GM12892 (cell line): ENCODE data around the gene C4A.
"Not testable (repeated sequence)": the region's sequence is repeated elsewhere in the genome, so short reads cannot be mapped to it uniquely, and the experiment has no call there.

ENCODE experiments used
- DNase-seq: peaks from one replicate; pipeline ENCODE4 v3.0.0; 2011; ENCODE audit not compliant: insufficient read length
- FAIRE-seq: peaks from 2 replicates; lab custom pipeline; 2011; peaks lifted over from hg19 to GRCh38; lab: Jason Lieb, UNC
- POLR2A ChIP-seq: IDR thresholded peaks from 2 replicates; pipeline ENCODE4 v1.6.1; 2011; ENCODE audit warnings: low read depth, low read length, control low read depth
- POLR2AphosphoS5 ChIP-seq: IDR thresholded peaks from 2 replicates; pipeline ENCODE4 v1.6.1; 2011; ENCODE audit warnings: low read depth, low read length, control low read depth
- TAF1 ChIP-seq: IDR thresholded peaks from 2 replicates; pipeline ENCODE4 v1.6.1; 2011; ENCODE audit warnings: low read depth, mild to moderate bottlenecking, control low read depth, low read length, borderline replicate concordance

Gene C4A

DNA sequence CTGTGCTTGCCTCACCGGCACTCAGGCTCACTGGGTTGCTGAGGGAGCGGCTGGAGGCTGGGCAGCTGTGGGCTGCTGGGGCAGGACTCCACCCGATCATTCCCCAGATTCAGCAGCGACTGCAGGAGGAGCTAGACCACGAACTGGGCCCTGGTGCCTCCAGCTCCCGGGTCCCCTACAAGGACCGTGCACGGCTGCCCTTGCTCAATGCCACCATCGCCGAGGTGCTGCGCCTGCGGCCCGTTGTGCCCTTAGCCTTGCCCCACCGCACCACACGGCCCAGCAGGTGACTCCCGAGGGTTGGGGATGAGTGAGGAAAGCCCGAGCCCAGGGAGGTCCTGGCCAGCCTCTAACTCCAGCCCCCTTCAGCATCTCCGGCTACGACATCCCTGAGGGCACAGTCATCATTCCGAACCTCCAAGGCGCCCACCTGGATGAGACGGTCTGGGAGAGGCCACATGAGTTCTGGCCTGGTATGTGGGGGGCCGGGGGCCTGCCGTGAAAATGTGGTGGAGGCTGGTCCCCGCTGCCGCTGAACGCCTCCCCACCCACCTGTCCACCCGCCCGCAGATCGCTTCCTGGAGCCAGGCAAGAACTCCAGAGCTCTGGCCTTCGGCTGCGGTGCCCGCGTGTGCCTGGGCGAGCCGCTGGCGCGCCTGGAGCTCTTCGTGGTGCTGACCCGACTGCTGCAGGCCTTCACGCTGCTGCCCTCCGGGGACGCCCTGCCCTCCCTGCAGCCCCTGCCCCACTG lies 58.6 kb downstream of the C4A start:
- not testable (repeated sequence) for FAIRE-seq, DNase-seq

DNA sequence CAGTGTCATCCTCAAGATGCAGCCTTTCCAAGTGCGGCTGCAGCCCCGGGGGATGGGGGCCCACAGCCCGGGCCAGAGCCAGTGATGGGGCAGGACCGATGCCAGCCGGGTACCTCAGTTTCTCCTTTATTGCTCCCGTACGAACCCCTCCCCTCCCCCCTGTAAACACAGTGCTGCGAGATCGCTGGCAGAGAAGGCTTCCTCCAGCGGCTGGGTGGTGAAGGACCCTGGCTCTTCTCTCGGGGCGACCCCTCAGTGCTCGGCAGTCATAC lies 59.1 kb downstream of the C4A start:
- FAIRE-seq, DNase-seq: not testable (repeated sequence)

DNA sequence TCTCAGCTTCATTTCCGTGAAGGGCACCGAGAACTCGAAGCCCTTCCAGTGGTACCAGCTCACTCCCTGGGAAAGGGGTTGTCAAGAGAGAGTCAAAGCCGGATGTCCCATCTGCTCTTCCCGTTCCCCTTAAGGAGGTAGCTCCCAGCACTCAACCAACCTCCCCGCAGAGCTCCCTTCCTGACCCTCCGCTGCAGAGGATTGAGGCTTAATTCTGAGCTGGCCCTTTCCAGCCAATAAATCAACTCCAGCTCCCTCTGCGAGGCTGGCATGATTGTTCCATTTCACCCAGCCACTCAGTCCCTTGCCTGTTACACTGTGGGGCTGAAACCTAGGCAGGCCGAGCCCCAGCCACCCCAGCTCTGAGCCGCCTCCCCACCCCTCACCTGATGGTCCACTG lies 59.5 kb downstream of the C4A start:
- not testable (repeated sequence) for DNase-seq, FAIRE-seq

DNA sequence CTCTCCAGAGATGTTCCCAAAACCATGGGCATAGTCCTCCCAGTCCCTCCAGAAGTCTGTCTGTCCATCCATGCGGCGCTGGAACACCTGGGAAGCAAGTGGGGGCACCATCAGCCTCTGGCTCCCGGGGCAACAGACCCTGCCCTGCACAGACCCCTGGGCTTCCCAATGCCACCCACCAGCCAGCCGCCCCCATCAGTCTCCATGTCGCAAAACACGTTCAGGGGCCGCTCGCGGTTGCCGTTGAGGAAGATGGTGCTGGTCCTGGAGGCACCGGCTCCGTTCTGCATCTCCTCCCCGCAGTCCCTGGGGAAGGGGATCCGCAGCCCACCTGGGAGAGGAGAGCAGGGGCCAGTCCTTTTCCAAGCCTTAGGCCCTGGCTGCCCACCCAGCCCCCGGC lies 60.4 kb downstream of the C4A start:
- FAIRE-seq, DNase-seq: not testable (repeated sequence)

DNA sequence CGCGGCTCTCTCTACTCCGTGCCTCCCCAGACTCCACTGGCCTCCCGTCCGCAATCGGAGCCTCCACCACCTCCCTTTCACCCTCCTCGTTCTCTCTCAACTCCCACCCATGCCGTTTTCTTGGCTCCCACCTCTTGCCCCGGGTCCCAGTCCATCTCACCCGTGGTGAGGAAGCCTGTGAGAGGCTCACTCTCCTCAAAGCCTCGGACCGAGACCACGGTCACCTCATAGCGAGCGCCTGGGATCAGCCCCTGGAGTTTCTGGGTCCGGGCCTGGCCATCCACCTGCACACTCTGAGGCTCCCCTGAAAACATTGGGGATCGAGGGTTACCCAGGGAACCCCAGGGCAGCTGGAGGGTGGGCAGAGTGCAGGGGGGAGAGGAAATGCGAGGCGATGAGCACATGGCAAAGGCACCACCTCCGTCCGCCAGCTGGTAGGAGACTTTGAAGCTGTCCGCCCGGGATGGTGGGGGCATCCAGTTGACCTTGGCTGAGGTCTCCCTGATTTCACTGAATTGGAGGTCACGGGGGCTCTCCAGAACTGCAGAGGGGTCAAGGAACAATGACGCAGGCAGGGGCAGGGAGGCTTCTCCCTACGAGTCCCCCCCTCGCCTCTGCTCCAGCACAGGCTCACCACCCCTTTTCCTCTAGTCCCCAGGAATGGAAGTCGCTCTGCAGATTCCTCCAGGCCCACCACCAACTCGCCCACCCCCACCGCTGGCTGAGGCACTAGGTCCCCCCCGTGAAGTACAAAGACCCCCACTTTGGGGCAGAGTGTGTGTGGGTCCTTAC lies 61.9 kb downstream of the C4A start:
- not testable (repeated sequence) for FAIRE-seq

DNA sequence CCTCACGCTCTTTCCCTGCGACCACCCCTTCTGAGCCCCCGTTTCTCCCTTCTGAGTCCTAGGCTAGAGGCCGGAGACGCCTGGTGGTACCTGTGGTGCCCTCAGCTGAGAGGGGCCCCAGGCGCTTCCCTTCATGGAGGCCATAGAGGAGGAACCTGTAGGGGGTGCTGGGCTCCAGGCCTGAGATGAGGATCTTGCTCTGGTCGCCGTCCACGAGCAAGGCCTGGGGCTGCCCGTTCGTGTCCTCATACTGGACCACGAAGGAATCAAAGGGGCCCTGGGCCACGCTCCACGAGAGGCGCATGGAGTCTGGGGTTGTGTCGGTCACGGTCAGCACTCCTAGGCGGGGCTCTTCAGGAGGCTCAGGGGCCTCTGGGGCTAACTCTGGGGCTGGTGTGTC lies 63.1 kb downstream of the C4A start:
- FAIRE-seq, DNase-seq: not testable (repeated sequence)

More for the DNA sequence above, 61.9 kb downstream of the C4A start:
- not testable (repeated sequence) for DNase-seq

DNA sequence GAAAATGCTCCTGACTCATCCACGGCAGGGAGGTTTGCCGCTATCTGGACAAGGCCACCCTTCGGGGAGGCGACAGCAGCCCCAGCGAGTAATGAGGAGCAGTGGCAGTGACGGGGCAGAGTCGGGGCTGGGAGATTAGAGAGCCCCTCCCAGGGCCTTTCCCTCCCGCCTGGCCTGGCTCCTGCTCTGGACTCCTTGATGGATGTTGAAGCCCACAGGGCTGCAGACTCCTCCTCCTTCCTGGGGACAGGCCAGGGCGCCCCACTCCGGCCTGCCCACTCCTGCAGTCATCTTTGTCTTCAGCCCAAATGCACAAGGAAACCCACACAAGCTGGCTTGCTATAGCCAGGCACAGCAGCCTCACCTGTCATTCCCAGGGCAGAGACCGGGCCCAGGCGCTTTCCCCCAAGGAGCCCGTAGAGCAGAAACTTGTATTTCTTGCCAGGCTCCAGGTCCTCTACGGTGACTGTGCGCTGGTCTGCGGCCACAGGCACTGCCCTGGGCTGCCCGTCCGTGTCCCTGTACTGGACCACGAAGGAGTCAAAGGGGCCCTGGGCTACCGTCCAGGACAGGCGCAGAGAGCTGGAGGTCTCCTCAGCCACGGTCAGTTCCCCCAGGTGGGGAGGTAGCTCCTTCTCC lies 64.1 kb downstream of the C4A start:
- FAIRE-seq = no peak
- TF ChIP-seq POLR2AphosphoS5 (no peak), TAF1 (no peak), POLR2A (no peak)
- DNase-seq = no peak

DNA sequence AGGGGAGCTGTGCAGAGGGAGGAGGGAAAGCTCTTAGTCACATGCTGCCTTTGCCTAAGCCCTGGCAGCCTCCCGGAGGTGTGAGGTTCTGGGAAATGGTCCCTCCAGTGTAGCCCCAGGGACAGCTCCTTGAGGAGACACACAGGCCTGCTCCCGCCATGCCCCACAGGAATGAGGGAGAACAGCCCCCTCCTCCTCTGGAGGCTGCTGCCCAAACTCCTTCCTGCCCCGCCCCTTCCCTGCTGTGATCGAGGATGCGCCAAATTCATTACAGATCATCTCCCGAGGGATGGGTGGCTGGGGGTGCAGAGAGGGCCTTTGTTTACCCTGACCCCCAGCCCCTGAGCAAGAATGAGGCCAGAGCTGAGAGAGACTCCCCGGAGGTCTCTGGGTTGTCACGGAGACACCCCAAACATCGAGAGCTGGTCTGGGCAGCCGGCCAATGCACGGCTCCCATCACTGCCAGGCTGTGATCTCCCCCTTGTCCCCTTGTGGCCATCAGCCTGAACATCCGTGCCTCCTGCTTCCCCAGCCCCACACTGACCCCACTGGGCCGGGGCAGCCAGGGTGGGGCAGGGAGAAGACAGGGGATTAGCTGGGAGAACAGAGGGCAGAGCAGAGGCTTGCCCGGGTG lies 64.7 kb downstream of the C4A start:
- DNase-seq = no peak
- no peak for FAIRE-seq
- no peak for TF ChIP-seq POLR2A
- TF ChIP-seq TAF1 = no peak
- TF ChIP-seq POLR2AphosphoS5 = no peak

DNA sequence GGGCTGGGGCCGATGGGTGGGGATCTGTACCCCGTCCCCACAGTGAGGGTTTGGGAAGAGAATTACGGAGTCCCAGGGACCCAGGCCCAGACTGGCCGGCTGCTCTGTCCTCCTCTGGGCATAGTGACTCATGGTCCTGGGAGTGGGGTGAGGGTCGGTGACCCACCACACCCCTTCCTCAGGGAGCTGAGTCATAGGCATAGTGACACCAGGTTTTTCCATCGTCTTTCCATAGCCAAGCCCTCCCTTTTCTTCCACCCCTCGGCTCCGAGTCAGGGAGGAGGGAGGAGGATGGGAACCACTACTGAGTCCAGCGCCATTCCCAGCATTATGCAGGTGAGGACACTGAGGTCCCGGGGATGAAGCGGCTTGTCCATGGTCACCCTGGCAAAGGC lies 65.2 kb downstream of the C4A start:
- FAIRE-seq = no peak

DNA sequence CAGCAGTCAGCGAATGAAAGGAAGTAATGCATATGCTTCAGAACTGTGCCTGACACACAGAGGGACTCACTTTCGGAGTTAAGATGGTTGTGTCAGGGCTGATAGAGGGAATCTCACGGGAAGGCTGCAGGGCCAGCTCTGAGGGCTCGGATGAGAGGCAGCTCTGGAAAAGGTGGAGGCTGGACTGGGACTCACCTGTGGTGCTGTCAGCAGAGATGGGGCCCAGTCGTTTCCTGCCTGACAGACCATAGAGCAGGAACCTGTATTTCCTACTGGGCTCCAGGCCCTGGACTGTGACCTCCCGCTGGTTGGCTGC lies 65.6 kb downstream of the C4A start:
- no peak for FAIRE-seq
- TF ChIP-seq POLR2AphosphoS5 = no peak
- TF ChIP-seq POLR2A = no peak

More for the DNA sequence above, 65.2 kb downstream of the C4A start:
- DNase-seq = no peak
- no peak for TF ChIP-seq TAF1
- no peak for TF ChIP-seq POLR2A
- TF ChIP-seq POLR2AphosphoS5 = no peak

DNA sequence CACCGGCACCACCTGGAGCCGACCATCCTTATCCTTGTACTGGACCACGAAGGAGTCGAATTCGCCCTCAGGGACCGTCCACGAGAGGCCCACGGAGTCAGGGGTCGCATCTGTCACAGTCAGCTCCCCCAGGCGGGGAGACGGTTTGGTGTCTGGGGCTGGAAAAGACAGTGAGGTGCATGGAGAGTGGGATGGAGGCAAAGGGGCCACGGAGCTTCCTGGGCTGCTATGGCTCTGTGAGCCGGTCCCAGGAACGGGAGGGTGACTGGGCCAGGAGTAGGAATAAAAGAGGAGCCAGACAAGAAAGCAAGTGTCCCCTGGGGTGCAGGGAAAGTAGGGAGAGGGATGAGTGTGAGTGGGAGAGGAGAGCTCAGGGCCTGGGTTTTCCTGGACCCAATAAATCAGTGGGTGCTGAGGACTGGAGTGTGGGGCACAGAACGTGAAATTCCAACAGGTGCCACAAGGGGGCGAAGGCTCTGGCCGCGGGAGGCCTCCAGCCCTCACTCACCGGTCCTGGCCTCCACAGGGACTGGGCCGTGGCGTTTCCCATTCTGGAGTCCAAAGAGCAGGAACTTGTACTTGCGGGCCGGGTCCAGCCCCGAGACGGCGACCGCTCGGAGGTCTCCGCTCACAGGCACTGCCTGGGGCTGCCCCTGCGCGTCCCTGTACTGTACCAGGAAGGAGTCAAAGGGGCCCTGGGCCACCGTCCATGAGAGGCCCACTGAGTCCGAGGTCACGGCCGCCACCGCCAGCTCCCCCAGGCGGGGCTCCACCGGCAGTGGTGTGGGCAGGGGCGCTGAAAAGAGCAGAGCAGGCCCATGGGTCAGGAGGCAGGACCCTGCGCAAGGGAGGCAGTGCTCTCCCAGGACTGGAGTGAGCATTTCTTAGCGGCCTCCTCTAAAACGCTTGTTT lies 66.3 kb downstream of the C4A start:
- no peak for TF ChIP-seq TAF1
- no peak for TF ChIP-seq POLR2A
- TF ChIP-seq POLR2AphosphoS5 = no peak
- FAIRE-seq = peak; percentile 33
- peak; percentile 61 for DNase-seq

More for the DNA sequence above, 65.6 kb downstream of the C4A start:
- no peak for DNase-seq

DNA sequence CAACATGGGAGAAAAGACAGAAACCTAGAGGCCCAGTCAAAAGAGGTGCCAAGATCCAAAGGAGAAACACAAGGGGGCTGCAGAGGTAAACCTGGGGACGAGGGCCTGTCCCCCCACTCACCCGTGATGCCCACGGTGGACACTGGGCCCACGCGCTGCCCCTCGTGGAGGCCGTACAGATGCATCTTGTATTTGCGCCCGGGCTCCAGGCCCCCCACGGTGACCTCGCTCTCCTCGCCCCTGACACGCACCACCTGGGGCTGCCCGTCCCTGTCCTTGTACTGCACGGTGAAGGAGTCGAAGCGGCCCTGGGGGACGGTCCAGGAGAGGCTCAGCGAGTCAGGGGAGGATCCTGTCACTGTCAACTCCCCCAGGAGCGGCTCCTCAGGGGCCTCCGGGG lies 67.3 kb downstream of the C4A start:
- FAIRE-seq, DNase-seq: not testable (repeated sequence)

DNA sequence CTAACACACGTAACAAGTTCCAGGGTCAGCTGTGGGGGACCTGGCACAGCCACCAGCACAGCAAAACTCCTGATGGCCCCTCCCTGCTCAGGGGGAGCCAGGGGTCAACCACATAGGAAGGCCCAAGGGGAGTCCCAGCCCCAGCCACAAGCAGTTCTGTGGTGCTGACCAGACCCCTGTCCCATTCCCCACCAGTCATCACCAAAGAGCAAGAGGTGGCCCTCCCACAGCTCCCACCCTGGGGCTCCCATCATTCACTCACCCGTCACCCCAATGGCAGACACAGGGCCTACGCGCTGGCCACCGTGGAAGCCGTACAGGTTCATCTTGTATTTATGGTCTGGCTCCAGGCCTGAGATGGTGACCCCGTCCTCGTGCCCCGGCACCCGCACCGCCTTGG lies 67.9 kb downstream of the C4A start:
- DNase-seq, FAIRE-seq: not testable (repeated sequence)
